D341Med (cell line): ENCODE data around the gene KLHL10.
"Not testable (repeated sequence)": the region's sequence is repeated elsewhere in the genome, so short reads cannot be mapped to it uniquely, and the experiment has no call there.

Experiments used
- DNase-seq: peaks from one replicate; pipeline ENCODE4 v3.0.0; 2012; ENCODE audit warnings: low spot score

KLHL10 gene

GRCh38 chr17:41813152-41813680 is 24.4 kb upstream of the KLHL10 start:
- no peak for DNase-seq

GRCh38 chr17:41813699-41814124 is 23.9 kb upstream of the KLHL10 start:
- no peak for DNase-seq

- DNase-seq: no peak
Observed at GRCh38 chr17:41814195-41814594, 23.4 kb upstream of the KLHL10 start.

- no peak for DNase-seq
Observed at GRCh38 chr17:41816637-41817320, 20.8 kb upstream of the KLHL10 start.

GRCh38 chr17:41818024-41818423 is 19.6 kb upstream of the KLHL10 start:
- DNase-seq: no peak

GRCh38 chr17:41821776-41822175 is 15.8 kb upstream of the KLHL10 start:
- no peak for DNase-seq

GRCh38 chr17:41822216-41823140 is 15.1 kb upstream of the KLHL10 start:
- DNase-seq: no peak

- no peak for DNase-seq
Observed at GRCh38 chr17:41823141-41823524, 14.5 kb upstream of the KLHL10 start.

- DNase-seq: no peak
Observed at GRCh38 chr17:41823580-41823979, 14.0 kb upstream of the KLHL10 start.

GRCh38 chr17:41824086-41824485 is 13.5 kb upstream of the KLHL10 start:
- DNase-seq: no peak

- no peak for DNase-seq
Observed at GRCh38 chr17:41825175-41825845, 12.3 kb upstream of the KLHL10 start.

- DNase-seq: not testable (repeated sequence)
Observed at GRCh38 chr17:41829961-41830360, 7.7 kb upstream of the KLHL10 start.

GRCh38 chr17:41835214-41835799 is 2.3 kb upstream of the KLHL10 start:
- no peak for DNase-seq

GRCh38 chr17:41835800-41836549 is 1.6 kb upstream of the KLHL10 start, which contains the start of gene NT5C3B:
Gene NT5C3B, minus strand, starts transcription at chr17:41836232. Its CDS starts 39 bp downstream, at chr17:41836193.
- DNase-seq: peak; percentile 99

GRCh38 chr17:41836550-41837196 is 952 bp upstream of the KLHL10 start:
- DNase-seq: no peak

GRCh38 chr17:41839448-41839847 is 1.8 kb downstream of the KLHL10 start:
- DNase-seq: not testable (repeated sequence)

GRCh38 chr17:41840781-41841180 is 3.2 kb downstream of the KLHL10 start:
- DNase-seq: not testable (repeated sequence)

- DNase-seq: no peak
Observed at GRCh38 chr17:41844971-41845370, 7.3 kb downstream of the KLHL10 start.

GRCh38 chr17:41848788-41849187 is 11.2 kb downstream of the KLHL10 start:
- no peak for DNase-seq

- no peak for DNase-seq
Observed at GRCh38 chr17:41849251-41849990, 11.8 kb downstream of the KLHL10 start.
